ENCODE results near the gene FAHD1.

FAHD1 gene

GRCh38 chr16:1787056-1787321 is 40.0 kb upstream of the FAHD1 start:
- ChIA-PET CTCF (interaction anchor here (0.6 kb wide), 1 partner anchor 24 kb away, joined by 3 read pairs; no protein-coding TSS in a partner anchor), POLR2A (no interaction called here)
- TF ChIP-seq ZNF692 (tag by site-specific recombination; IDR thresholded peaks at IDR 0.05) (no peak), ZNF837 (tag by site-specific recombination; IDR thresholded peaks at IDR 0.05) (no peak), ZBTB11 (tag by site-specific recombination; conservative IDR thresholded peaks at IDR 0.05; ENCODE audit: low read depth) (no peak), YY1 (tag by site-specific recombination; IDR thresholded peaks at IDR 0.05) (no peak), ZNF433 (tag by site-specific recombination; IDR thresholded peaks at IDR 0.05; ENCODE audit: low read depth) (no peak), HOXA7 (CRISPR knock-in tag; IDR thresholded peaks at IDR 0.05; ENCODE audit: borderline replicate concordance) (no peak), TRIM28 (IDR thresholded peaks at IDR 0.05; ENCODE audit: borderline replicate concordance, low read length) (no peak), WT1 (tag by site-specific recombination; IDR thresholded peaks at IDR 0.05) (no peak), ZNF155 (tag by site-specific recombination; IDR thresholded peaks at IDR 0.05) (no peak), ZNF416 (tag by site-specific recombination; IDR thresholded peaks at IDR 0.05) (no peak)
- H3K27ac ChIP-seq (ENCODE audit: extremely low read depth, low read depth, low read length), result no peak overlapping the region
- H3K4me3 ChIP-seq (ENCODE audit: low read depth, low read length), result no peak overlapping the region
- H3K9me3 ChIP-seq (ENCODE audit: control insufficient read depth, insufficient read depth, low read depth, low read length), result no peaks in the 10 kb centered on the region
- 0 out of 2 replicates have a peak, but pooled peaks cover 2% of the 10 kb centered on the region for H3K4me1 ChIP-seq (ENCODE audit: control insufficient read depth, insufficient read depth, low read length)
- peaks cover 11 to 60% of the 10 kb centered on the region in 2 experiments; a peak in 2 of 3 replicates for H3K36me3 ChIP-seq (ENCODE audit: control insufficient read depth in 2 of 2, insufficient read depth in 1 of 2, low read length in 2 of 2)

GRCh38 chr16:1787322-1788094 is 39.5 kb upstream of the FAHD1 start:
- POLR2A ChIA-PET, result interaction anchor here (1.5 kb wide), 1 partner anchor 10 kb away, joined by 3 read pairs; no protein-coding TSS in a partner anchor
- CTCF ChIA-PET, result interaction anchor here (0.6 kb wide), 1 partner anchor 23 kb away, joined by 3 read pairs; no protein-coding TSS in a partner anchor
- Histone ChIP-seq H3K27ac (ENCODE audit: extremely low read depth, low read depth, low read length) (no peak overlapping the region), H3K4me1 (ENCODE audit: control insufficient read depth, insufficient read depth, low read length) (0 out of 2 replicates have a peak, but pooled peaks cover 2% of the 10 kb centered on the region), H3K9me3 (ENCODE audit: control insufficient read depth, insufficient read depth, low read depth, low read length) (no peaks in the 10 kb centered on the region), H3K36me3 (ENCODE audit: control insufficient read depth in 2 of 2, insufficient read depth in 1 of 2, low read length in 2 of 2) (peaks cover 11 to 60% of the 10 kb centered on the region in 2 experiments; a peak in 2 of 3 replicates), H3K4me3 (ENCODE audit: low read depth, low read length) (no peak overlapping the region)
- no peak for TF ChIP-seq ZNF211 (tag by site-specific recombination; IDR thresholded peaks at IDR 0.05; ENCODE audit: low read depth)
- TF ChIP-seq REPIN1 (tag by site-specific recombination; IDR thresholded peaks at IDR 0.05; ENCODE audit: low read depth), result no peak
- TF ChIP-seq ZSCAN18 (tag by site-specific recombination; IDR thresholded peaks at IDR 0.05), result no peak
- TF ChIP-seq ZNF112 (tag by site-specific recombination; IDR thresholded peaks at IDR 0.05), result no peak
- TF ChIP-seq ZNF394 (tag by site-specific recombination; IDR thresholded peaks at IDR 0.05; ENCODE audit: borderline replicate concordance), result no peak
- TF ChIP-seq ZNF248 (tag by site-specific recombination; IDR thresholded peaks at IDR 0.05), result no peak
- TF ChIP-seq FEZF1 (tag by site-specific recombination; IDR thresholded peaks at IDR 0.05), result no peak
- no peak for TF ChIP-seq ZNF701 (tag by site-specific recombination; IDR thresholded peaks at IDR 0.05)
- no peak for TF ChIP-seq ZNF311 (tag by site-specific recombination; IDR thresholded peaks at IDR 0.05; ENCODE audit: borderline replicate concordance)
- TF ChIP-seq ZNF521 (tag by site-specific recombination; IDR thresholded peaks at IDR 0.05), result no peak
- TF ChIP-seq ZNF530 (tag by site-specific recombination; IDR thresholded peaks at IDR 0.05; ENCODE audit: low read depth), result no peak
- no peak for TF ChIP-seq PATZ1 (tag by site-specific recombination; IDR thresholded peaks at IDR 0.05)
- no peak for TF ChIP-seq ZNF175 (tag by site-specific recombination; IDR thresholded peaks at IDR 0.05)
- no peak for TF ChIP-seq ZNF335 (tag by site-specific recombination; conservative IDR thresholded peaks at IDR 0.05)
- no peak for TF ChIP-seq BCL6B (tag by site-specific recombination; IDR thresholded peaks at IDR 0.05)
- no peak for TF ChIP-seq ZBTB48 (tag by site-specific recombination; IDR thresholded peaks at IDR 0.05)
